Activated T-cell treated with anti-CD3 and anti-CD28 coated beads for 48 hours (primary cell): Measurements from ENCODE around the gene DHRS7B.
"Not testable (repeated sequence)": the region's sequence is repeated elsewhere in the genome, so short reads cannot be mapped to it uniquely, and the experiment has no call there.

Experiments
- DNase-seq: peaks from one replicate; pipeline ENCODE4 v3.0.0-alpha.2; 2020; ENCODE audit warnings: low read depth

Gene DHRS7B, protein sequence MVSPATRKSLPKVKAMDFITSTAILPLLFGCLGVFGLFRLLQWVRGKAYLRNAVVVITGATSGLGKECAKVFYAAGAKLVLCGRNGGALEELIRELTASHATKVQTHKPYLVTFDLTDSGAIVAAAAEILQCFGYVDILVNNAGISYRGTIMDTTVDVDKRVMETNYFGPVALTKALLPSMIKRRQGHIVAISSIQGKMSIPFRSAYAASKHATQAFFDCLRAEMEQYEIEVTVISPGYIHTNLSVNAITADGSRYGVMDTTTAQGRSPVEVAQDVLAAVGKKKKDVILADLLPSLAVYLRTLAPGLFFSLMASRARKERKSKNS

DNA sequence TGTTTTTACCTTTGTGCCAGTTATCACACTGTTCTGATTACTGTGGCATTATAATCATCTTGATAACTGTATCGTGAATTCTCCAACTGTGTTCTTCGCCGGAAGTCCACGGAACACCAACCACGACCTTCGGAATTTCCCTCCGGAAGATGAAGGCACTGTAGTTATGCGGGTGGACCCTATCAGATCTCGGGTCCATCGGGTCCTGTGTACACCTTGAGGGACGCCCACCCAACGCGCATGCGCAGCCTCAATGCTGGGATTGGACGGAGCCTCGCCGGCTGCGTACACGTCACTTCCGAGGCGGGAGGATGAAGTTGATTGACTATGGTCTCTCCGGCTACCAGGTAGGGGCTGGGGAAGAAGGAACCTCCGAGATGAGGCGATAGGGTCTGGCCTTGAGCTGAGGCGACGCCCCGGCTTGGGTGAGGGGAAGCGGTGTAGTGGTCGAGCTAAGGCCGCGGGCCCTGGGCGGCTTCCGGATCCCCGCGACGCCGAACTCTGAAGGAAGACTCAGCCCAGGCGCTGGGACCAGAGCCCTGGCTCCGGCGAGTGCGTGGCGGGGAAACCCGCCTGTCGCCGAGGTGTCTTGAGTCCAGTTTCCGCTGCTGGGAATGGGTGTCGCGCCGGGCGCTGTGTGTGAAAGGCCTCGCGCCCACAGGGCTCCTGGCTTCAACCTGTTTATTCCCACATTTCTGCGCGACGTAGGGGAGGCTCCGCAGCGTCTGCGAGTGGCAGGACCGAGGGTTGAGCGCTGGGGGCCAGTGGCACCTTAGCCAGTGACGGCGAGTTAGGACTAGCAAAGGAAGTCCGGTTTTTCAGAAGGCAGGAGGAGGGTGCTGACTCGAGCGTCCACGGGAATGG, at the start of gene DHRS7B:
DHRS7B (plus strand) TSS at position 320 of the 864 bp plus-strand sequence; CDS start at position 328, 8 bp downstream.
- DNase-seq: peak; percentile 95

DNA sequence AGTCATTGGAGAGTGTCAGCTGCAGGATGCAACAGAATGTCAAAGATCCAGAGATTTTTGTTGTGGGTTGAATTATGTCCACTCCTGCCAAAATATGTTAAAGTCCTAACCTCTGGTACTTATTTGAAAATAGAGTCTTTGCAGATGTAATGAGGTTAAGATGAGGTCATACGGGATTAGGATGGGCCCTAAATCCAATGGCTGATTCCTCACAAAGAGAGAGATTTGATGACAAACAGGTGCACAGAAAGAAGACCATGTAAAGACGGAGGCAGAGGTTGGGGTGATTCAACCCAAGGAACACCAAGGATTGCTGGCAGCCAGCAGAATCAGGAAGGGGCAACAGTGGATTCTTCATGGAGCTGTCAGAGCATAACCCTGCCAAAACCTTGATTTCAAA, 49.5 kb upstream of the DHRS7B start:
- DNase-seq: no peak

DNA sequence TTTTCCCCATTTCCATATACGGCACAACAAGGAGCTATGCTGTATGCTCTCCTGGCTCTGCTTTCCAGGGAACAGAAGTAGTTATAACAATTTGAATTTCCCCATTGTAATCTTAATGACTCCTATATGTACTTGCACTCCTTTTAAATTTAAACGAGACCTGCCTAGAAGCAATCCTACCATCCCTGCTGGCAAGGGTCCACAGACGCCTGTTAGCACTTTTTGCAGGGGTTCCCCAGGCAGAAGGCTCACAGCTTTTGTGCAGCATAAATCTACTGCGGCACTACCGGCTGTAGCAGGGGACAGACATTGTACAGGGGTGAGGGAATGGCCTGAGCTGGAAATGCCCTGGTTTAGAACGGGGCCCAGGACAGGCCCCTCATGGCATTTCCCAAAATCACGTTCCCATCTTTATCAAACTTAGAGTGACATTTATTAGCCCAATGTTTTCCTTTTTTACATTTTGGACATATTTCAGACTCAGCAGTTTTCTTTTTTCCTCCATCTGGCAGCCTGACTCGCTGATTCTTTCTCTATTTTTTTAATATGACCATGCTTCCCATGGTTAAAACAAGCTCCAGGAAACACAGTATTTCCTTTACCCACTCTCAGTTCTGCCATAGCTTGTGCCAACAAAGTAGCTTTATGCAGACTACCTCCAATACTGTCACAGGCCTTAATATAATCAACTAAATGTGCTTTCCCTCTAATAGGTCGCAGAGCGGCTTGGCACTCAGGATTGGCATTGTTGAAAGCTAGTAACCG, 48.6 kb upstream of the DHRS7B start:
- no peak for DNase-seq

DNA sequence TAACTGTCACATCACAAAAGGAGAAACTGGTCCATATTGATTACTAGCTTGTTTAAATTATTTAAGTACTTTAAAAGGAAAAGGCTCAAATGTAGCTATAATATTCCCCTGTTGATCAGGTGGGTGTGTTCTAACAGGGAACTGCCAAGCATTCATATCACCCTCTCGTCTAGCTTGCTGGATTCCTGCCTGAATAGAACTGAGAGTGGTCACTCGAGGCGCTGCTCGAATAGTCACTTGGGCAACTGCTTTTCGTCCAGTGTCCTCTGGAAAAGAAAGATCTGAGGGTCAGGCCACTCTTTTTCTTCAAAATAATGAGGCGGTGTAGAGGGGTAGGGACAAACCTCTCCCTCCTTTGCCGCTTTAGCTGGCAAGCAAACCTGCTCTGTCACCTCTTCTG, 47.6 kb upstream of the DHRS7B start:
- DNase-seq: no peak

DNA sequence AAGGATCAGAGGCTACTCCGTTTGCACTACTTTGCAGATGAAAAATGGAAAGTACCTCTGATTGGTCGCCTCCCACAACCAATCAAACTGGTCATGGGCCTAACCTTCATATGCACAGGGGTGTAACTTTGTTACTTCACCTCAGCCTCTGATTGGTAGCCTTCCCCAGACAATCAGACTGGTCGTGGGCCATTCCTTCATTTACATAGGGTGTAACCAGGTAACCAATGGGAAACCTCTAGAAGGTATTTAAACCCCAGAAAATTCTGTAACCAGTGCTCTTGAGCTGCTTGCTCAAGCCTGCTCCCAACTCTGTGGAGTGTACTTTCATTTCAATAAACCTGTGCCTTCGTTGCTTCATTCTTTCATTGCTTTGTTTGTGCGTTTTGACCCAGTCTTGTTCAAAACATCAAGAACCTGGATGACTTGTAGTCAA, 44.7 kb upstream of the DHRS7B start:
- DNase-seq: no peak

DNA sequence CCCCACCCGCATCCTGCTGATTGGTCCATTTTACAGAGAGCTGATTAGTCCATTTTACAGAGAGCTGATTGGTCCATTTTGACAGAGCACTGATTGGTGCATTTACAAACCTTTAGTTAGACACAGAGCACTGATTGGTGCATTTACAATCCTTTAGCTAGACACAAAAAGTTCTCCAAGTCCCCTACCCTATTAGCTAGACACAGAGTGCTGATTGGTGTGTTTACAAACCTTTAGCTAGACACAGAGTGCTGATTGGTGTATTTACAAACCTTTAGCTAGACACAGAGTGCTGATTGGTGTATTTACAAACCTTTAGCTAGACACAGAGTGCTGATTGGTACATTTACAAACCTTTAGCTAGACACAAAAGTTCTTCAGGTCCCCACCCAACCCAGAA, 41.5 kb upstream of the DHRS7B start:
- DNase-seq: not testable (repeated sequence)

DNA sequence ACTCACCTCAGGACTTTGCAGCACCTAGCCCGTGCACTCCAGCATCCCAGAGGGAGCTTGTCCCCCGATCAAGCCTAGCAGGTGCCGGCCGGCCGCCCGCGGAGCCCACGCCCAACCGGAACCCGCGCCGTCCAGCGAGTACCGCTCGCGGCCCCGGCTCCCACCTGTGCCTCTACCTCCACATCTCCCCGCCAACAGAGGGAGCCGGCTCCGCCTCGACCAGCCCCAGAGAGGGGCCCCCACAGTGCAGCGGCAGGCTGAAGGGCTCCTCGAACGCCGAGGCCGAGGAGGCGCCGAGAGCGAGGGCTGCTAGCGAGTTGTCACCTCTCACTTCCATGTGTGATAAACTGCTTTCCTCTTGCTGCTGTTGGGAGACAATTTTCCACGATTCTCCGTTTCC, 41.1 kb upstream of the DHRS7B start:
- DNase-seq: no peak

DNA sequence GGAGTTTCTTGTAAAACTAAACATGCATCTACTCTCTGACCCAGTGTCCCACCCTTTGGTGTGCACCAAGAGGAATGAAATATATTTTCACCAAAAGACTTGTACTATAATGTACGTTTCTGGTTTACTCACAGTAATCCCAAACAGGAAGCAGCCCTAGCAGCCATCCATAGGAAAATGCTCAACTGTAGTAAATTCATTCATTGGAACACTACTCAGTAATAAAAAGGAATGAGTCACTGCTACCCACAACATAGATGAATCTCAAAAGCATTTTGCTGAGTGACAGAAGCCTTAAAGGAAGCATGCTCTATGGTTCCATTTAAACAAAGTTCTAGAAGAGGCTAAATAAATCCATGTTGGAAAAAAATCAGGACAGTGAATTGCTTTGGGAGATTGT, 37.6 kb upstream of the DHRS7B start:
- DNase-seq: no peak

DNA sequence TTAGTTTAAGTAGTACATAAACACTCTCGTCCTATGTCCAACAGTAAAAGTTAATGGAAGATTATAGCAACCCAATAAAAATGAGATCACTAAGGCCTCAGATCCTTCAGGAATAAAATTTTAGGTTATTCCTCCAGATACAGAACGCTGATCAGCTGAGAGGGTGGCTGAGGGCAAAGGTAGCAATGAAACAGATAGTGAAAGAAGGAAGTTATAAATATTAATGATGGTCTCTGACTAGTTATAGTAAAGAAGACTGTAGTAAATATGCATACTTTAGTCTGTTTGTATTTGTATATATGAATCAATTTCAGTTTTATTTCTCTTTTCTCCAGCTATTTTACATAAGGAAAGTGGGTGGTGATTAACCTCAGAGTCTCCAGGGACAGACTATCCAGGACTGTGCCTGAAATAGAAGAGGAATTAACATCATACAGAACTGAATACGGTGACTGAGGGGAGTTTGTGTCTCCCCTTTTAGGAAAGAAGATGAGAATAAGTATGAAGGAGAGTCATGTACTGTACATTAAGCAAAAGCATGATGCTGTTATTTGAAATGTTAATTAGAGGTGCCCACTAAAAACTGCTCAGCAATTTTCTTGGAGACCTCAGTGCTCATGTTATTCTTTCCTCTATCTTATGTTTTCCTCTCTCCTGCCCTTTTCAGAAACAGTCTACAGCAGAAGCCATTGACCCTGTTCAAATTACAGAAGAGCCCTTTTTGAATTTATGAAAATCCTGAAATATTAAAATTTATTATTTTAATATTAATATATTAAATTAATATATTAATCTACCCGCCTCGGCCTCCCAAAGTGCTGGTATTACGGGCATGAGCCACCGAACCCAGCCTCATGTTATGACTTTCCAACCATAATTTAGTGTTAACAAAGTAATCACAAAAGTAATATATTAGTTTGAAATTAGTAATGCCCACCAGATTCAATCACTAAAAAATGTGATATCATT, 36.5 kb upstream of the DHRS7B start:
- no peak for DNase-seq

DNA sequence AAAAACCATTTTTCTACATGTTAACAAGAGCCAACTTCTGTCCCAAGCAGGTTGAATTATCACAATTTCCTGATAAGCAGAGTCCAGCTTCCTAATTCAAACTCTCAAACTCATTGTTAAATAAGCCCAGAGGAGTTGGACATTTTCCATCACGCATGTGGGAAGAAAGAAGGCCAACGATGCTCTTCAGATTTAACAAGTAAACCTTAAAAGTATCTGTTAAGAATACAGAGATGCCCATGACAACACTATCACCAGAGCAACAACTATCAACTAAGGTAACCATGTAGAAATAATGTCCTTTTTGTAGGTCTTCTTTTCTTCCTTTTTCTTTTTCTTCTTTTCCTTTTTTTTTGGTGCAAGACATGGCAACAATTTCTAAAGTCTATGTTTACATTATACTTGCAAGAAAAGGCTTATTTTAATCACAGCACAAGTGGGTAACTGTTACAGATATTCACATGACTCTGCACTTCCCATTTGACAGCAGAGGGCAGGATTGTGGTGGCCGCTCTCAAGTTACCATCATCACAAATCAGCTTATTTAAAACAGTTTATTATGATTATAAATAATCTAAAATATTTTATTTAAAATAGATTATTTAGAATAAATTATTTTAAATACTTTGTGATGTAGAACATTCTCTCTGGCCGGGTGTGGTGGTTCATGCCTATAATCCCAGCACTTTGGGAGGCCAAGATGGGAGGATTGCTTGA, 35.7 kb upstream of the DHRS7B start:
- no peak for DNase-seq

DNA sequence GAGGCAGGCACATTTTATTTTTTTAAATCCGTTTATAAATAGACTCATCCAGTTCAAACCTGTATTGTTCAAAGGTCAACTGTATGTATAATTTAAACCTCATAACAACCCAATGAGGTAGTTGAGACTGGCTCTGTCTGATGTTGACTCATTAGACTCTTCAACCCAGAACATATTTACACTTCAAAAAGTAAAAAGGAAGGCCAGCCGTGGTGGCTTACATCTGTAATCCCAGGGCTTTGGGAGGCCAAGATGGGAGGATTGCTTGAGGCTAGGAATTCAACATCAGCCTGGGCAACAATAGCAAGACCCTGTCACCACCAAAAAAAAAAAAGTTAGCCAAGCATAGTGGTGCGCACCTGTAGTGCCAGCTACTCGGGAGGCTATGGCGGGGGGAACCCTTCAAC, 32.5 kb upstream of the DHRS7B start:
- no peak for DNase-seq

DNA sequence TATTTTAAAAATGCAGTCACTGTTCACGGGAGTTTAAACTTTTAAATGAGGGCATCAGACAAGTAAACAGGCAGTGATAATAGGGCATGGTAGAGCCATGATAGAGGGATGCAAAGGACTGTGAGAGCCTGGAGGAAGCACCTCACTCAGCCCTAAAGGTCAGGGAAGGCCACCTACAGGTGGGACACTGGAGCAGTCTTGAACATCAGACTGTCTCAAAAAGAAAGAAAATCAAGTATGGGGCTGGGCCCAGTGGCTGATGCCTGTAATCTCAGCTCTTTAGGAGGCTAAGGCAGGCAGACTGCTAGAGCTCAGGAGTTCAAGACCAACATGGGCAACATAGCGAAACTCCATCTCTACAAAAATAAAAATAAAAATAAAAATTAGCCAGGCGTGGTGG, 31.0 kb upstream of the DHRS7B start:
- DNase-seq: no peak

DNA sequence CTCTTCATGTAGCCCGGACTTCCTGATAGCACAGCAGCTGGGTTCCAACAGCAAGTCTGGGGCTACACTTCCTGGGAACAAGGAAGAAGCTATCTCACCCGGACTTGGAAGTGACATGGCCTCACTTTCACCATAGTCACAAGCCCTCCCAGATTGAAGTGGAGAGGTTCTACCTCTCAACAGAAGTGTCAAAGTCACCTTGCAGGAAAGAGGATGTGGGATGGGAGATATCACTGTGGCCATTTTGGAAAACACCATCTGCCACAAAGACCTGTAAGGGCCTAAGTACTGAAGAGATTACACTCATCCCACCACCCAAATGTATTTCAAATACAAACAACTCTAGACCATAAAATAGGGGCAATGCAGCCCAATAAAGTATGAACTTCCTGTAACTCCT, 29.9 kb upstream of the DHRS7B start:
- no peak for DNase-seq

DNA sequence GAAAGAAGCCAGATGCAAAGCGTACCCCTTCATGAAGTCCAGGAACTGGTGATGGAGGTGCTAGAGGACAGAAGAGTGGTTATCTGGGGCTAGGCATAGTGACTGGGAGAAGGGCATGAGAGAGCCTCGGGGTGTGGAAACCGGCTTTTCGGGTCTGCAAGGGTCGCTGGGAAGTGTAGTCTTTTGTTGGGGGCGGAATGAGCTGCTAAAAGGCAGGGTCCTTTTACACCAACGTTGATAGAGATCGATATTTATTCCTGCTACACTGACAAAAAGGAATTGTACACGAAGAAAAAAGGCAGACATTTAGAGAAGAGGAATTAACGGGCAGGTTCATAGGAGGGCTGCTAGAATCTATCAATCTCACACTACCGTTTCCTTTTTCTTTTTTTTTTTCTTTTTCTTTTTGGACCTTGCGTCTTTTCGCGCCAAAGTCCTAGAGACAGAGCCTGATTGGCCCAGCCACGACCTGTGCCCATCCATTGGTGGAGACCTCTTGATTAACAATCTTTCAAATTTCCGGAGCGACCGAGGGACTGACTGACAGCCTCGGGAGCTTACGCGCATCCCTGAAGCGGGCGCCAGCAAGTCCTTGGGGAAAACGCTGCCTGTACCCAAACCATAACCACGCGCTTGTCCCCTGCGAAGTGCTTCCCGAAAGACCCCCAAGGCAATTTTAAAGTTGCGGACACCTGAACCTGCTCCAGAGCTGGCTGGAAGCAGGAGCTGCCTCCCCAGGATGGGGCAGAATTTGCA, 27.7 kb upstream of the DHRS7B start:
- DNase-seq: peak; percentile 63

DNA sequence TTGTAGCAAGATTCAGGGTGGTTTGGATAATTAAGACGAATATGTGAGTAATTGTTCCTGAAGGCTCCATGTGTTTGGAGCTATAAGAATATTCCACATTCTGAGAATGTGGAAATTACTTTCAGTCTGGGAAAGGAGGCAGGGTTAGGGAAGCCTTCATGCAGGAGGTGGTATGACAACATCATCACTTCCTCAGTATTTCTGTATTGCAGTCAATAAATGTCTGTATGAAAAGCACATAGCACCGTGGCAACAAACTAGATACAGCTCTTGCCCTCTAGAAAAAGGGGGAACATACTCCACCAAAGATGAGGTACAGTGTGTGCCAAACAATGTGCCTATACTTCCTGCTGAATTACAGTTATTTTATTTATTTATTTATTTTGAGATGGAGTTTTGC, 26.1 kb upstream of the DHRS7B start:
- no peak for DNase-seq

DNA sequence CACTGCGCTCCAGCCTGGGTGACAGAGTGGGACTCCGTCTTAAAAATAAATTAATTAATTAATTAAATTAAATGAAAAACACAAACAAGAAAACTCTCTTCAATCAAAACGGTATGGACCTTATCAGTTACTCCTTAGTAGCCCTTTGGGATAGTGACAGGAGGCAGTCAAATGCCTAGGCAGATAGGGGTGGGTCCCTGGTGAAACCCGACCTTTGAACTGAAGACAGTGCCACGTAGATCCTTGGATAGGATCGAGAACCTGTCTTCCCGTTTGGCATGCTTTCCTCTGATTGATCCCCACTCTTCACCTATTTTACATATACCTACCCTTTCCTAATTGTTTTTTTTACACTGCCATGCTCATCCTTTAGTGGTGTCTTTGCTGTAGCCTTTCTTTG, 22.2 kb upstream of the DHRS7B start:
- no peak for DNase-seq

DNA sequence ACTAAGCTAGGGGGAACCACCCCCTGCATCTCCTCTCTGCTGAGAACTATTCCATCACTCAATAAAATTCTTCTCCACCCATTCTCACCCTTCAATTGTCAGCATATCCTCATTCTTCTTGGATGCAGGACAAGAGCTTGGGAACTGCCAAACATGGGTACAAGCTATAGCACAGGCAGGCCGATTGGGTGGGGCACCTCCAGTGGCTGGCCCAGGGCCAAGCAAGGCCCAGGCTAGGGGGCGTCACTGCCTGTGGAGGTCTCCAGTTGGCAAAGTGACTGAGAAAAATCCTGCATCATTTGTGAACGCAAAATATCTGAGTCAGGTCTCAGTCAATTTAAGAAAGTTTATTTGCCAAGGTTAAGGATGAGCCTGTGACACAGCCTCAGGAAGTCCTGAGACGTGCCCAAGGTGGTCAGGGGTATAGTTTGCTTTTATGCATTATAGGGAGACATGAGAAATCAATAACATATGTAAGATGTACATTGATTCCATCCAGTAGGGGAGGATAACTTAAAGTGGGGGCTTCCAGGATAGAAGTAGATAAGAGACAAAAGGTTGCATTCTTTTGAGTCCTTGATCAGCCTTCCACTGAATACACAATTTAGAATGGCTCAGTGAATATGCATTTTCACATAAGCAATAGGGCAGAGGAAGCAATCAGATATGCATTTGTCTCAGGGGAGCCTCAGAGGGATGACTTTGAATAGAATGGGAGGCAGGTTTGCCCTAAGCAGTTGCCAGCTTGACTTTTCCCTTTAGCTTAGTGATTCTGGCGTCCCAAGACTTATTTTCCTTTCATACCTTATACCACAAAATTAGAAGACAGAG, 21.5 kb upstream of the DHRS7B start:
- DNase-seq: no peak

DNA sequence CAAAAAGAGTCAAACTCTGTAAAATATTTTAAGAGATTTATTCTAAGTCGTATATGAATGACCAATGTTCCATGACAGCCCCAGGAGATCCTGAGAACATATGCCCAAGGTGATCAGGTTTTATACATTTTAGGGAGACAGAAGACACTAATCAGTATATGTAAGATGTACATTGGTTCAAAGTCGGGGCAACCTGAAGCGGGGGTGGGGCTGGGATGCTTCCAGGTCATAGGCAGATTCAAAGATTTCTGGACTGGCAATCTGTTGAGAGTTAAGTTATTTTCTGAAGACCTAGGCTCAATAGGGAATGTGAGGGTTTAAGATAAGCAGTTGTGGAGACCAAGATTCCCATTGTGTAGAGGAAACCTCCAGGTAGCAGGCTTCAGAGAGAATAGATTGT, 20.4 kb upstream of the DHRS7B start:
- no peak for DNase-seq

DNA sequence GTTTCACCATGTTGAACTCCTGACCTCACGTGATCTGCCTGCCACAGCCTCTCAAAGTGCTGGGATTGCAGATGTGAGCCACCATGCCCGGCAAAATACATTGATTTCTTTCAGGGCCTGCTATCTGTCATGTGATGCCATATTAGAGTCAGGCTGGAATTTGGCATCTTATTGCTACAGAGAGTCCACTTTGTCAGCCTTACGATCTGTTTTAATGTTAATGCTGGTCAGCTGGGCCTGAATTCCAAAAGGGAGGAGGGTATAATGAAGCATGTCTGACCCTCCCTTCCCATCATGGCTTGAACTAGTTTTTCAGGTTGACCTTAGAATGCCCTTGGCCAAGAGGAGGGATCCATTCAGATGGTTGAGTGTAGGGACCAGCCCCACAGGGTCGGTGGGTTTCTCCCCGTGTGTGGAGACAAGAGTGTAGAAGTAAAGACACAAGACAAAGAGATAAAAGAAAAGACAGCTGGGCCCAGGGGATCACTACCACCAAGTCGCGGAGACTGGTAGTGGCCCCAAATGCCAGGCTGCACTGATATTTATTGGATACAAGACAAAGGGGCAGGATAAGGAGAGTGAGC, 19.6 kb upstream of the DHRS7B start:
- not testable (repeated sequence) for DNase-seq
